Activated naive CD8-positive, alpha-beta T cell treated with anti-CD3 and anti-CD28 coated beads for 36 hours (primary cell): ENCODE measurements around the gene PHRF1. TPM values are rescaled to one million over a fixed set of nuclear protein-coding genes. Genes with fewer than 3 reads are reported as not detected.

Experiments
- DNase-seq: peaks from one replicate; pipeline ENCODE4 v3.0.0; 2021
- H3K27ac Mint-ChIP-seq: one replicate; pipeline ENCODE4 v1.8.0; 2022; ENCODE audit warnings: mild to moderate bottlenecking, moderate library complexity, mixed read lengths
- H3K27me3 Mint-ChIP-seq: one replicate; pipeline ENCODE4 v1.8.0; 2022; ENCODE audit warnings: mild to moderate bottlenecking, mixed read lengths
- H3K36me3 Mint-ChIP-seq: one replicate; pipeline ENCODE4 v1.8.0; 2021; ENCODE audit warnings: mild to moderate bottlenecking, mixed read lengths
- H3K4me1 Mint-ChIP-seq: one replicate; pipeline ENCODE4 v1.8.0; 2021; ENCODE audit warnings: mixed read lengths
- H3K4me3 Mint-ChIP-seq: one replicate; pipeline ENCODE4 v1.8.0; 2022; ENCODE audit warnings: mild to moderate bottlenecking, moderate library complexity, mixed read lengths
- H3K9me3 Mint-ChIP-seq: one replicate; pipeline ENCODE4 v1.8.0; 2022; ENCODE audit warnings: mixed read lengths
- total RNA-seq, 2 experiments: library from RNA; stranded (reverse); gene quantifications; one replicate each; pipeline ENCODE4 v1.2.3, GENCODE V29; 2021

The PHRF1 gene
- total RNA-seq, 2 experiments from 2014 or later, result 42.3 to 44.3 TPM

- DNase-seq, result no peak
- no peak within 1 kb of the TSS for H3K4me3 Mint-ChIP-seq
Observed at GRCh38 chr11:626475-627307, 50.4 kb downstream of the PHRF1 start, which contains the start of gene SCT. Gene SCT, minus strand, starts transcription at chr11:627181. Its CDS starts 38 bp downstream, at chr11:627143.

DNA sequence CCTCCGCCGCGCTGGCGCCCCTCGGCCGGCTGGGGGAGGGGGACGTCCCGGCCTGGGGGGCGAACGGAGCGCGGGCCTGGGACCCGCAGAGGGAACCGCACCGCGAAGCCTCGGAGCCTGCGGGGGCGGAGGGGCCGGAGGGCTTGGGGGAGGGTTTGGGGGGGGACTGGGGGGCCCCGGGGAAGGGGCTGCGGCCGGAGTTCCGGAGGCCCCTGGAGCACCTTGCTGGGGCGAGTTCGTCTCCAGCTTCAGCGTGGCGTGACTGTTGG is 51.0 kb downstream of the PHRF1 start:
- Mint-ChIP-seq H3K4me1 (peaks cover 21% of the 10 kb centered on the region), H3K36me3 (peaks cover 4% of the 10 kb centered on the region), H3K9me3 (no peaks in the 10 kb centered on the region), H3K27me3 (peaks cover 28% of the 10 kb centered on the region), H3K27ac (no peak overlapping the region), H3K4me3 (no peak overlapping the region)
- no peak for DNase-seq

More at GRCh38 chr11:626475-627307, 50.4 kb downstream of the PHRF1 start, which contains the start of gene SCT:
- H3K27ac Mint-ChIP-seq, result no peak within 1 kb of the TSS
- peaks cover 28% of the 10 kb centered on the region for H3K27me3 Mint-ChIP-seq
- H3K4me1 Mint-ChIP-seq, result peaks cover 21% of the 10 kb centered on the region
- peaks cover 4% of the 10 kb centered on the region for H3K36me3 Mint-ChIP-seq
- no peaks in the 10 kb centered on the region for H3K9me3 Mint-ChIP-seq

DNA sequence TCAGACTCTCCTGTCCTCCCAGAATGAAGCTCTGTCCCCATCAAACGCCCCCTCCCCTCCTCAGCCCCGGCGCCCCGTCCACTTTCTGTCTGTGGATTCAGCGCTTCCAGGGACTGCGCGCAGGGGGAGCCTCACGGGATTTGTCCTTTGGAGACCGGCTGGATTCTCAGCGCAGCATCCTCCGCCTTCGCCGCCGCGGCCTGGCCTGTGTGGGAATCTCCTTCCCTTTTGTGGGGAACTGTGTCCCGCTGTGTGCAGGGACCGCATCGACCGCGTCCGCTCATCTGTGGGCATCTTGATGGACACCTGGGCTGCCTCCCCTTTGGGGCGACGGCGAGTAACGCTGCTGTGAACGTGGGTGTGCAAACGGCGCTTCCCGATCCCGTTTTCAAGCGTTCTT is 51.8 kb downstream of the PHRF1 start:
- peak overlapping the region; percentile 84 for H3K27ac Mint-ChIP-seq
- DNase-seq, result no peak
- H3K27me3 Mint-ChIP-seq, result peaks cover 28% of the 10 kb centered on the region
- peaks cover 21% of the 10 kb centered on the region for H3K4me1 Mint-ChIP-seq
- H3K9me3 Mint-ChIP-seq, result no peaks in the 10 kb centered on the region
- peak overlapping the region; percentile 66 for H3K4me3 Mint-ChIP-seq
- peaks cover 4% of the 10 kb centered on the region for H3K36me3 Mint-ChIP-seq

DNA sequence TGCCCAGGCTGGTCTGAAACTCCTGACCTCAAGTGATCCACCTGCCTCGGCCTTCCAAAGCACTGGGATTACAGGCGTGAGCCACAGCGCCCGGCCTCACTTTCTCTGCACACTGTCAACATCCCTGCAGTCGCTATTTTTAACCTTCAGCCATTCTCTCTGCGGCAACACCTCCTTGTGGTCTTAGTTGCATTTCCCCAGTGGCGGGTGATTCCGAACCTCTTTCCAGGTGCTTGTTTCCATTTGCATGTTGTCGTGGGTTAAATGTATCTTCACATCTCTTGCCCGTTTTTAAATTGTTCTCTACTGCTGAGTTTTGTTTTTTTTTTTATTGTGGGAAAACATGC is 52.9 kb downstream of the PHRF1 start:
- Mint-ChIP-seq H3K9me3 (no peaks in the 10 kb centered on the region), H3K27ac (peak overlapping the region; percentile 84), H3K4me1 (peaks cover 21% of the 10 kb centered on the region), H3K4me3 (peak overlapping the region; percentile 66), H3K36me3 (peaks cover 4% of the 10 kb centered on the region), H3K27me3 (peaks cover 28% of the 10 kb centered on the region)
- no peak for DNase-seq

- H3K36me3 Mint-ChIP-seq, result peaks cover 4% of the 10 kb centered on the region
- no peak for DNase-seq
- H3K4me3 Mint-ChIP-seq, result no peak overlapping the region
- H3K4me1 Mint-ChIP-seq, result peaks cover 24% of the 10 kb centered on the region
- no peak overlapping the region for H3K27ac Mint-ChIP-seq
- H3K9me3 Mint-ChIP-seq, result no peaks in the 10 kb centered on the region
- H3K27me3 Mint-ChIP-seq, result peaks cover 28% of the 10 kb centered on the region
Observed at GRCh38 chr11:630871-631270, 54.6 kb downstream of the PHRF1 start.

- H3K36me3 Mint-ChIP-seq, result peaks cover 2% of the 10 kb centered on the region
- no peak overlapping the region for H3K27ac Mint-ChIP-seq
- peaks cover 38% of the 10 kb centered on the region for H3K27me3 Mint-ChIP-seq
- no peaks in the 10 kb centered on the region for H3K9me3 Mint-ChIP-seq
- no peak for DNase-seq
- no peak overlapping the region for H3K4me3 Mint-ChIP-seq
- peaks cover 10% of the 10 kb centered on the region for H3K4me1 Mint-ChIP-seq
Observed at GRCh38 chr11:635945-636510, 59.8 kb downstream of the PHRF1 start.

DNA sequence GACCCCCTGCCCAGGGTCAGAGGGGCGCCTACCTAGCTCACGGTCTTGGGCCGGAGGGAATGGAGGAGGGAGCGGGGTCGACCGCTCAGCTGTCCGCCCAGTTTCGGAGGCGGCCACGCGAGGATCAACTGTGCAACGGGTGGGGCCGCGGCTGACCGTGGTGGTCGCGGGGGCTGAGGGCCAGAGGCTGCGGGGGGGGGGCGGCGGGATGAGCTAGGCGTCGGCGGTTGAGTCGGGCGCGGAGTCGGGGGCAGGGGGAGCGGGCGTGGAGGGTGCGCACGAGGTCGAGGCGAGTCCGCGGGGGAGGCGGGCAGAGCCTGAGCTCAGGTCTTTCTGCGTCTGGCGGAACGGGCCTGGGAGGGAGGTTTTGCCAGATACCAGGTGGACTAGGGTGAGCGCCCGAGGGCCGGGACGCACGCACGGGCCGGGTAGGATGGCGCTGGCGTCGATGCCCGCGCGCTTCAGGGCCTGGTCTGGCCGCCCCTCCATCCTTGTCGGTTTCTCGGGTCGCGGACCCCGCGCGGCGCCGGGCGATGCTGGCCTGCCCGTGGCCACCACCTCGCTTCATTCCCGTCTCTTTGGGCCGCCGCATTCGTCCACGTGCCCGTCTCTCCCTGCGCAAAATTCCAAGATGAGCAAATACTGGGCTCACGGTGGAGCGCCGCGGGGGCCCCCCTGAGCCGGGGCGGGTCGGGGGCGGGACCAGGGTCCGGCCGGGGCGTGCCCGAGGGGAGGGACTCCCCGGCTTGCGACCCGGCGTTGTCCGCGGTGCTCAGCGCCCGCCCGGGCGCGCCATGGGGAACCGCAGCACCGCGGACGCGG is 60.5 kb downstream of the PHRF1 start, which contains the start of gene DRD4:
Gene DRD4 (plus strand): TSS at position 759 of the 822 bp plus-strand sequence. CDS start 36 bp downstream, at position 795.
- Mint-ChIP-seq H3K4me1 (peaks cover 10% of the 10 kb centered on the region), H3K4me3 (peak within 1 kb of the TSS; percentile 48), H3K27ac (no peak within 1 kb of the TSS), H3K27me3 (peaks cover 38% of the 10 kb centered on the region), H3K9me3 (no peaks in the 10 kb centered on the region), H3K36me3 (peaks cover 2% of the 10 kb centered on the region)
- DNase-seq, result no peak

DNA sequence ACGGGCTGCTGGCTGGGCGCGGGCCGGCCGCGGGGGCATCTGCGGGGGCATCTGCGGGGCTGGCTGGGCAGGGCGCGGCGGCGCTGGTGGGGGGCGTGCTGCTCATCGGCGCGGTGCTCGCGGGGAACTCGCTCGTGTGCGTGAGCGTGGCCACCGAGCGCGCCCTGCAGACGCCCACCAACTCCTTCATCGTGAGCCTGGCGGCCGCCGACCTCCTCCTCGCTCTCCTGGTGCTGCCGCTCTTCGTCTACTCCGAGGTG is 61.0 kb downstream of the PHRF1 start:
- Mint-ChIP-seq H3K36me3 (peaks cover 2% of the 10 kb centered on the region), H3K27me3 (peaks cover 38% of the 10 kb centered on the region), H3K27ac (no peak overlapping the region), H3K4me1 (peaks cover 10% of the 10 kb centered on the region), H3K4me3 (peak overlapping the region; percentile 48), H3K9me3 (no peaks in the 10 kb centered on the region)
- no peak for DNase-seq

DNA sequence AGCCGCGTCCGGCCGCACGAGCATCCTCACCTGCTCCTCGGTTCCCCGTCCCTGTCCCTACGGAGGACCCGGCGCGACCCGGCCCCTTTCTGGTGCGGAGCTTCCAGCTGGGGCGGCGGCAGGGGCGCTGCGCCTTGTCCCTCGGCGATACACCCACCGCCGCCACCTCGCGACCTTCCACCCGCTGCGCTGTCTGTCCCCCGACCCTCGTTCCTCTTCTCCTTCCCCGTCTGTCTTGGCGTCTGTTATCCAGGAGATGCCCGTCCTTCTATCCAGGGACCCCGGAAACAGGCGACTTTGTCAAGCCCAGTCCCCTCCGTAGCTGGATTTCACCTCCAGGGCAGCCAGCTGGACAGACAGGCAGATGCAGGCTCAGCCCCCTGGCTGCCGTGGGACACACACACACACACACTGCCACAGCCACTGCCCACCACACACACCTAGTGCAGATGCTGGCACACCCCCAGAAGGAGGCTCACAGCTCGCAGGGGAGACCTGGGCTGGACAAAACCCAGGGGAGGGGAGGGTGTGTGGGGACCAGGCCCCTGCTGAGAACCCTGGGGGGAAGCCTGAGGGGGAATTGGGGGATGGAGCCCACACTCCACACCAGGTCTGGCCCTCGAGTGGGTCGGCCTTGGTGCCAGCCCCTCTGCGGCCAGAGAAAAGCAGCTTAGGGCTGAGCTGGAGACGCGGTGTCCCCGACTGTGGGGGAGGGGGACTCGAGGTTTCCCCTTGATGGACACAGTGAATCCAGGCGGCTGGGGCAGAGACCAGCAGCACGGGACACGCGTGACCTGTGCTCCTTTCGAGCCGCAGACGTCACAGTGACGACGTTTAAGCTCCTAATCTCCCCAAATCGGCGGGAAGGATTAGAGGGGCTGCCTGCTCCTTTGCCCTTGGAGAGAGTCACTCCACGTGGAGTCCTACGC is 61.6 kb downstream of the PHRF1 start:
- peak overlapping the region; percentile 48 for H3K4me3 Mint-ChIP-seq
- H3K27ac Mint-ChIP-seq, result no peak overlapping the region
- H3K9me3 Mint-ChIP-seq, result no peaks in the 10 kb centered on the region
- H3K36me3 Mint-ChIP-seq, result peaks cover 2% of the 10 kb centered on the region
- DNase-seq, result no peak
- peaks cover 10% of the 10 kb centered on the region for H3K4me1 Mint-ChIP-seq
- peaks cover 38% of the 10 kb centered on the region for H3K27me3 Mint-ChIP-seq

DNA sequence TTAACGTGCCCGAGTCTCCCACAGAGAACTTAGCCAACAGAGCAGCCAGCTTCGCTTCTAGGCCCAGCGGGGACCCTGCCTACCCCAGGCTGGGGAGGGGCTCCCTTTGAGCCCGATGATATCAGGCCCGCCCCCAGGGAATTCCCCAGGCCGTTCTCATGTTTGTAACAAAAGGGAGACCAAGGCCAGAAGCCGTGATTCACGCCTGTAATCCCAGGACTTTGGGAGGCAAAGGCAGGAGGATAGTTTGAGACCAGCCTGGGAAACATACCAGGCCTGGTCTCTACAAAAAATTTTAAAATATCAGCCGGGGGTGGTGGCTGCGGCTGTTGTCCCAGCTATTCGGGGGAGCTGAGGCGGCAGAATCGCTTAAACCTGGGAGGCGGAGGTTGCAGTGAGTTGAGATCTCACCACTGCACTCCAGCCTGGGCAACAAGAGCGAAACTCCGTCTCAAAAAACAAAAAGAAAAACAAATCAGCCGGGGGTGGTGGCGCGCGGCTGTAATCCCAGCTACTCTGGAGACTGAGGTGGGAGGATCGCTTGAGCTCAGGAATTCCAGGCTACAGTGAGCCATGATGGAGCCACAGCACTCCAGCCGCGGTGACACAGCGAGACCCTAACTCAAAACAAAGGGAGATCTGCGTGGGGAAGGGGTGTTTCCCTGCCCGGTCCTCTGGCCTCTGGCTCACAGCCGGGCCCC is 62.5 kb downstream of the PHRF1 start:
- no peak overlapping the region for H3K27ac Mint-ChIP-seq
- DNase-seq, result no peak
- H3K9me3 Mint-ChIP-seq, result no peaks in the 10 kb centered on the region
- peaks cover 38% of the 10 kb centered on the region for H3K27me3 Mint-ChIP-seq
- H3K4me1 Mint-ChIP-seq, result peaks cover 10% of the 10 kb centered on the region
- peak overlapping the region; percentile 18 for H3K4me3 Mint-ChIP-seq
- peaks cover 2% of the 10 kb centered on the region for H3K36me3 Mint-ChIP-seq

DNA sequence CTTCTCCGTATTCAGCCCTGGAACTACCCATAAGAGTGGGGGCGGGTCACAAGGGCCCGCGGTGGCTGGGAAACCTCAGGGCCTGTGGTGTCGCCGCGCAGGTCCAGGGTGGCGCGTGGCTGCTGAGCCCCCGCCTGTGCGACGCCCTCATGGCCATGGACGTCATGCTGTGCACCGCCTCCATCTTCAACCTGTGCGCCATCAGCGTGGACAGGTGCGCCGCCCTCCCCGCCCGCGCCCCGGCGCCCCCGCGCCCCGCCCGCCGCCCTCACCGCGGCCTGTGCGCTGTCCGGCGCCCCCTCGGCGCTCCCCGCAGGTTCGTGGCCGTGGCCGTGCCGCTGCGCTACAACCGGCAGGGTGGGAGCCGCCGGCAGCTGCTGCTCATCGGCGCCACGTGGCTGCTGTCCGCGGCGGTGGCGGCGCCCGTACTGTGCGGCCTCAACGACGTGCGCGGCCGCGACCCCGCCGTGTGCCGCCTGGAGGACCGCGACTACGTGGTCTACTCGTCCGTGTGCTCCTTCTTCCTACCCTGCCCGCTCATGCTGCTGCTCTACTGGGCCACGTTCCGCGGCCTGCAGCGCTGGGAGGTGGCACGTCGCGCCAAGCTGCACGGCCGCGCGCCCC is 63.2 kb downstream of the PHRF1 start:
- Mint-ChIP-seq H3K27ac (no peak overlapping the region), H3K4me3 (no peak overlapping the region), H3K36me3 (peaks cover 2% of the 10 kb centered on the region), H3K9me3 (no peaks in the 10 kb centered on the region), H3K27me3 (peaks cover 38% of the 10 kb centered on the region), H3K4me1 (peaks cover 10% of the 10 kb centered on the region)
- no peak for DNase-seq

DNA sequence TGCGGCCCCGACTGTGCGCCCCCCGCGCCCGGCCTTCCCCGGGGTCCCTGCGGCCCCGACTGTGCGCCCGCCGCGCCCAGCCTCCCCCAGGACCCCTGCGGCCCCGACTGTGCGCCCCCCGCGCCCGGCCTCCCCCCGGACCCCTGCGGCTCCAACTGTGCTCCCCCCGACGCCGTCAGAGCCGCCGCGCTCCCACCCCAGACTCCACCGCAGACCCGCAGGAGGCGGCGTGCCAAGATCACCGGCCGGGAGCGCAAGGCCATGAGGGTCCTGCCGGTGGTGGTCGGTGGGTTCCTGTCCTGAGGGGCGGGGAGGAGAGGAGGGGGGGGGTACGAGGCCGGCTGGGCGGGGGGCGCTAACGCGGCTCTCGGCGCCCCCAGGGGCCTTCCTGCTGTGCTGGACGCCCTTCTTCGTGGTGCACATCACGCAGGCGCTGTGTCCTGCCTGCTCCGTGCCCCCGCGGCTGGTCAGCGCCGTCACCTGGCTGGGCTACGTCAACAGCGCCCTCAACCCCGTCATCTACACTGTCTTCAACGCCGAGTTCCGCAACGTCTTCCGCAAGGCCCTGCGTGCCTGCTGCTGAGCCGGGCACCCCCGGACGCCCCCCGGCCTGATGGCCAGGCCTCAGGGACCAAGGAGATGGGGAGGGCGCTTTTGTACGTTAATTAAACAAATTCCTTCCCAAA is 63.9 kb downstream of the PHRF1 start:
- DNase-seq, result no peak
- Mint-ChIP-seq H3K4me3 (no peak overlapping the region), H3K27ac (no peak overlapping the region), H3K36me3 (peaks cover 2% of the 10 kb centered on the region), H3K4me1 (peaks cover 10% of the 10 kb centered on the region), H3K27me3 (peaks cover 38% of the 10 kb centered on the region), H3K9me3 (no peaks in the 10 kb centered on the region)

DNA sequence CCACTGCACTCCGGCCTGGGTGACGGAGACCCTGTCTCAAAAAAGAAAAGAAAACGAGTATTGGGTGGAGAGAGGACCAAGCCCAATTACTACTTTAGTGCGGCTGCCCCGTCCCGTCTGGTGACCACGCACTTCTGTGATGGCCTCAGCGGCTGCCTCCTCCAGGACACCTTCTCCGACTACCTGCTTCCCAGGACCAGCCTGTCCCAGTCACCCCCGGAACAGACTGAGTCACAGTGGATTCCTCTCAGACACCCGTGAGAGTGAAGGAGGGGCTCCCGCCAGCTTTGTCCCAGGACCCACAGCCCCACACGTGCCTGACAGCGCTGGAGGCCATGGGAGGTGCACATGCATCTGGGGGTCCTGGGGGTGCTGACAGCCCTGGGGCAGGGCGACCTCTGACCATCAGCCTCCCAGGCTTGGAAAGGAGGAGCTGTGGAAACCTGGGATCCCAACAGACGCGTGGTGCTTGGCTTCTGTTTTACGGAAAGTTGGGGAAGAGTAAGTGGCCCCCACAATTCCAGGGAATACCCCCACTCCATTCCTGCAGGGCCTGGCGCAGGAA is 65.6 kb downstream of the PHRF1 start:
- Mint-ChIP-seq H3K36me3 (peaks cover 2% of the 10 kb centered on the region), H3K4me3 (no peak overlapping the region), H3K9me3 (no peaks in the 10 kb centered on the region), H3K27ac (no peak overlapping the region), H3K4me1 (peaks cover 9% of the 10 kb centered on the region), H3K27me3 (peaks cover 25% of the 10 kb centered on the region)
- DNase-seq, result no peak
